Fibroblast of lung (primary cell): Measurements from ENCODE around the gene TSPYL4.

ENCODE experiments used
- CTCF ChIP-seq, 2 donors: IDR thresholded peaks in 1 of 2; conservative IDR thresholded peaks in 1 of 2; 1 replicate in 1 of 2; 2 replicates in 1 of 2; pipeline ENCODE4 v1.5.1; 2011 to 2012; ENCODE audit warnings: low read length in 2 of 2, control low read depth in 1 of 2, inconsistent platforms in 1 of 2, low read depth in 1 of 2, mild to moderate bottlenecking in 1 of 2
- EZH2 ChIP-seq: IDR thresholded peaks from 2 replicates; pipeline ENCODE4 v1.5.1; 2012; ENCODE audit warnings: low read length, control low read depth, mild to moderate bottlenecking; ENCODE audit errors: missing control alignments

GRCh38 chr6:116279232-116280160, 25.6 kb upstream of the TSPYL4 start, which contains the start of gene TSPYL1:
- no peak for TF ChIP-seq CTCF (conservative IDR thresholded peaks at IDR 0.05 in 1 of 2, IDR thresholded peaks at IDR 0.05 in 1 of 2; ENCODE audit: low read depth in 1 of 2, low read length in 2 of 2)
- TF ChIP-seq EZH2 = no peak
